Activated T-cell treated with anti-CD3 and anti-CD28 coated beads for 24 hours (primary cell): ENCODE results near the gene LIN28B.
"Not testable (repeated sequence)": the region's sequence is repeated elsewhere in the genome, so short reads cannot be mapped to it uniquely, and the experiment has no call there.

Experiments used
- DNase-seq: peaks from one replicate; pipeline ENCODE4 v3.0.0-alpha.2; 2020; ENCODE audit warnings: low read depth

The LIN28B gene

GRCh38 chr6:105067329-105067728, 110.4 kb downstream of the LIN28B start:
- DNase-seq = no peak

GRCh38 chr6:105068407-105068806, 111.5 kb downstream of the LIN28B start:
- no peak for DNase-seq

- DNase-seq = no peak
These were observed 113.0 kb downstream of the LIN28B start for GRCh38 chr6:105069821-105070445.

GRCh38 chr6:105072798-105073199, 115.9 kb downstream of the LIN28B start:
- DNase-seq = no peak

GRCh38 chr6:105075210-105075609, 118.3 kb downstream of the LIN28B start:
- DNase-seq = no peak

GRCh38 chr6:105076418-105076817, 119.5 kb downstream of the LIN28B start:
- DNase-seq = not testable (repeated sequence)

- DNase-seq = no peak
These were observed 120.9 kb downstream of the LIN28B start for GRCh38 chr6:105077596-105078385.

- no peak for DNase-seq
These were observed 121.4 kb downstream of the LIN28B start for GRCh38 chr6:105078386-105078708.

GRCh38 chr6:105080279-105080678, 123.4 kb downstream of the LIN28B start:
- no peak for DNase-seq

- DNase-seq = not testable (repeated sequence)
These were observed 124.8 kb downstream of the LIN28B start for GRCh38 chr6:105081662-105082061.

GRCh38 chr6:105087571-105088211, 130.8 kb downstream of the LIN28B start:
- DNase-seq = no peak

- DNase-seq = no peak
These were observed 134.4 kb downstream of the LIN28B start for GRCh38 chr6:105091140-105091829.

- DNase-seq = no peak
These were observed 137.3 kb downstream of the LIN28B start for GRCh38 chr6:105094133-105094640.

GRCh38 chr6:105095139-105095538, 138.2 kb downstream of the LIN28B start:
- DNase-seq = no peak

- no peak for DNase-seq
These were observed 140.4 kb downstream of the LIN28B start for GRCh38 chr6:105097288-105097687.

- DNase-seq = no peak
These were observed 142.5 kb downstream of the LIN28B start for GRCh38 chr6:105099371-105099770.

GRCh38 chr6:105102186-105102585, 145.3 kb downstream of the LIN28B start:
- DNase-seq = no peak

GRCh38 chr6:105105094-105105493, 148.2 kb downstream of the LIN28B start:
- DNase-seq = no peak

GRCh38 chr6:105106260-105106659, 149.4 kb downstream of the LIN28B start:
- no peak for DNase-seq

- no peak for DNase-seq
These were observed 150.3 kb downstream of the LIN28B start for GRCh38 chr6:105107207-105107606.

- DNase-seq = no peak
These were observed 151.8 kb downstream of the LIN28B start for GRCh38 chr6:105108631-105109262.
